IMR-90 (cell line): Measurements from ENCODE around the gene SYNPO2.

ENCODE experiments used
- BHLHE40 ChIP-seq: fragments of 150-350 bp; IDR thresholded peaks from 2 replicates; pipeline ENCODE4 v1.6.1; 2016; ENCODE audit warnings: mild to moderate bottlenecking, low read depth, low read length
- CEBPB ChIP-seq: IDR thresholded peaks from 2 replicates; pipeline ENCODE4 v1.6.1; 2012; ENCODE audit warnings: low read depth, low read length, improper control_type of control experiment
- ELK1 ChIP-seq: fragments of 150-350 bp; IDR thresholded peaks from 2 replicates; pipeline ENCODE4 v1.6.1; 2016; ENCODE audit warnings: low read depth, mild to moderate bottlenecking, low read length, moderate library complexity, borderline replicate concordance
- MAZ ChIP-seq: IDR thresholded peaks from 2 replicates; pipeline ENCODE4 v1.6.1; 2012; ENCODE audit warnings: low read depth, mild to moderate bottlenecking, low read length, improper control_type of control experiment, moderate library complexity, borderline replicate concordance
- MXI1 ChIP-seq: IDR thresholded peaks from 2 replicates; pipeline ENCODE4 v1.6.1; 2012; ENCODE audit warnings: low read depth, mild to moderate bottlenecking, low read length, moderate library complexity, borderline replicate concordance
- POLR2A ChIP-seq: IDR thresholded peaks from 2 replicates; pipeline ENCODE4 v1.6.1; 2012; ENCODE audit warnings: mild to moderate bottlenecking, low read depth, low read length
- RAD21 ChIP-seq: IDR thresholded peaks from 2 replicates; pipeline ENCODE4 v1.6.1; 2012; ENCODE audit warnings: low read length, improper control_type of control experiment
- RCOR1 ChIP-seq: IDR thresholded peaks from 2 replicates; pipeline ENCODE4 v1.6.1; 2012; ENCODE audit warnings: mild to moderate bottlenecking, low read length, improper control_type of control experiment; ENCODE audit not compliant: insufficient replicate concordance
- RFX5 ChIP-seq: IDR thresholded peaks from 2 replicates; pipeline ENCODE4 v1.8.0; 2012; ENCODE audit warnings: low read depth, mild to moderate bottlenecking, low read length, moderate library complexity
- TF ChIP-seq, protein P1 (sequence below): conservative IDR thresholded peaks from 2 replicates; pipeline ENCODE4 v1.5.1; 2012; ENCODE audit warnings: mild to moderate bottlenecking, low read depth, low read length, improper control_type of control experiment

GRCh38 chr4:118991686-118992085 is 103.0 kb downstream of the SYNPO2 start:
- TF ChIP-seq, protein P1, sequence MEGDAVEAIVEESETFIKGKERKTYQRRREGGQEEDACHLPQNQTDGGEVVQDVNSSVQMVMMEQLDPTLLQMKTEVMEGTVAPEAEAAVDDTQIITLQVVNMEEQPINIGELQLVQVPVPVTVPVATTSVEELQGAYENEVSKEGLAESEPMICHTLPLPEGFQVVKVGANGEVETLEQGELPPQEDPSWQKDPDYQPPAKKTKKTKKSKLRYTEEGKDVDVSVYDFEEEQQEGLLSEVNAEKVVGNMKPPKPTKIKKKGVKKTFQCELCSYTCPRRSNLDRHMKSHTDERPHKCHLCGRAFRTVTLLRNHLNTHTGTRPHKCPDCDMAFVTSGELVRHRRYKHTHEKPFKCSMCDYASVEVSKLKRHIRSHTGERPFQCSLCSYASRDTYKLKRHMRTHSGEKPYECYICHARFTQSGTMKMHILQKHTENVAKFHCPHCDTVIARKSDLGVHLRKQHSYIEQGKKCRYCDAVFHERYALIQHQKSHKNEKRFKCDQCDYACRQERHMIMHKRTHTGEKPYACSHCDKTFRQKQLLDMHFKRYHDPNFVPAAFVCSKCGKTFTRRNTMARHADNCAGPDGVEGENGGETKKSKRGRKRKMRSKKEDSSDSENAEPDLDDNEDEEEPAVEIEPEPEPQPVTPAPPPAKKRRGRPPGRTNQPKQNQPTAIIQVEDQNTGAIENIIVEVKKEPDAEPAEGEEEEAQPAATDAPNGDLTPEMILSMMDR: no peak
- TF ChIP-seq RCOR1: no peak
- no peak for TF ChIP-seq POLR2A
- no peak for TF ChIP-seq CEBPB
- TF ChIP-seq ELK1: no peak
- TF ChIP-seq BHLHE40: no peak
- TF ChIP-seq MXI1: no peak
- no peak for TF ChIP-seq RAD21
- TF ChIP-seq MAZ: no peak
- no peak for TF ChIP-seq RFX5
